KMS-11 (cell line): Measurements from ENCODE around the gene RPS18.

Experiments used
- H2AFZ ChIP-seq: fragments of 200-600 bp; sonication (generic); 2 replicates; pipeline ENCODE4 v1.6.1; 2016; ENCODE audit warnings: antibody characterized with exemption, mixed run types, low read depth
- H3K27ac ChIP-seq: fragments of 200-600 bp; sonication (generic); 2 replicates; pipeline ENCODE4 v1.6.1; 2016; ENCODE audit warnings: mild to moderate bottlenecking, mixed run types
- H3K27me3 ChIP-seq: fragments of 200-600 bp; sonication (generic); 2 replicates; pipeline ENCODE4 v1.6.1; 2017; ENCODE audit warnings: mild to moderate bottlenecking, low read depth, mixed run types, moderate library complexity; ENCODE audit not compliant: insufficient read depth
- H3K36me3 ChIP-seq: fragments of 200-600 bp; sonication (generic); 2 replicates; pipeline ENCODE4 v1.6.1; 2017; ENCODE audit warnings: mild to moderate bottlenecking, mixed run types; ENCODE audit not compliant: insufficient read depth
- H3K4me1 ChIP-seq: fragments of 200-600 bp; sonication (generic); 2 replicates; pipeline ENCODE4 v1.6.1; 2016; ENCODE audit warnings: mild to moderate bottlenecking, low read depth, mixed run types; ENCODE audit not compliant: poor library complexity, severe bottlenecking
- H3K4me2 ChIP-seq: fragments of 200-600 bp; sonication (generic); 2 replicates; pipeline ENCODE4 v1.7.0; 2016; ENCODE audit warnings: mild to moderate bottlenecking, mixed run types
- H3K4me3 ChIP-seq: fragments of 200-600 bp; sonication (generic); IDR thresholded peaks from 2 replicates; pipeline ENCODE4 v1.6.1; 2017; ENCODE audit warnings: low read depth, low read length, mixed read lengths; ENCODE audit not compliant: insufficient read depth
- H3K79me2 ChIP-seq: fragments of 200-600 bp; sonication (generic); 2 replicates; pipeline ENCODE4 v1.6.1; 2016; ENCODE audit warnings: low read depth, mixed run types; ENCODE audit not compliant: insufficient read depth
- H3K9ac ChIP-seq: fragments of 200-600 bp; sonication (generic); 2 replicates; pipeline ENCODE4 v1.6.1; 2016; ENCODE audit warnings: mild to moderate bottlenecking, mixed run types
- H4K20me1 ChIP-seq: fragments of 200-600 bp; sonication (generic); 2 replicates; pipeline ENCODE4 v1.6.1; 2016; ENCODE audit warnings: mild to moderate bottlenecking, mixed run types; ENCODE audit not compliant: insufficient read depth
- TF ChIP-seq, protein P1 (sequence below): fragments of 200-600 bp; sonication (generic); conservative IDR thresholded peaks from 2 replicates; pipeline ENCODE4 v1.6.1; 2017; ENCODE audit warnings: low read depth, mild to moderate bottlenecking, antibody characterized with exemption, low read length, moderate library complexity, mixed read lengths

RPS18 gene

DNA sequence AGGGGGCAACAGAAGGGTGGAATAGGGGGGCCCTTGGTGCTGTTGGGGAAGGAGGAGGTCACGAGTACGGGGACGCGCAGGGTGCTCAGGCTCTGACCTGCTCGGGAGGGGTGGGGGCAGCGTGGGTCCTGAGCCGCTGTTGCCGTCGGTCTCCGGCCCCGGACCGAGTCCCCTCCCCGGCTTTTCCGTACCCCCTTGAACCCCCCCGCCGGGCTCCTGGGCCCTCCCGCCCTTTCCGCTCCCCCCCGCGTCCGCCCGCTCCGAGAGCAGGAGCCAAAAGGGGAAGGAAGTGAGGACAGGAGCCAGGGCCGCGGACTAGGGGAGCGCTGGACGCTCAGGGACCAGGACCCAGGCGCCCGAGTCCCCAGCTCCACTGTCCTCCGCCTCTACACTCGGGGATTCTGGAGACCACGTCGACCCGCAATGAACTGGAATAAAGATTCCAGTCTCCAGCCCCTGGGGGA is 26.9 kb downstream of the RPS18 start, which contains the start of gene RGL2:
Gene RGL2 (minus strand): TSS at position 170 of the 464 bp plus-strand sequence. CDS start 332 bp downstream, outside the sequence.
- Histone ChIP-seq H4K20me1 (no peaks in the 10 kb centered on the region), H3K36me3 (no peaks in the 10 kb centered on the region), H2AFZ (peak within 1 kb of the TSS; percentile 20; the same call in 1 of the 2 replicates), H3K27me3 (no peaks in the 10 kb centered on the region), H3K79me2 (no peaks in the 10 kb centered on the region), H3K4me2 (peak within 1 kb of the TSS; percentile 93), H3K9ac (peak within 1 kb of the TSS; percentile 50), H3K27ac (peak within 1 kb of the TSS; percentile 78), H3K4me3 (no peak within 1 kb of the TSS), H3K4me1 (peaks cover 13% of the 10 kb centered on the region)
- TF ChIP-seq, protein P1, sequence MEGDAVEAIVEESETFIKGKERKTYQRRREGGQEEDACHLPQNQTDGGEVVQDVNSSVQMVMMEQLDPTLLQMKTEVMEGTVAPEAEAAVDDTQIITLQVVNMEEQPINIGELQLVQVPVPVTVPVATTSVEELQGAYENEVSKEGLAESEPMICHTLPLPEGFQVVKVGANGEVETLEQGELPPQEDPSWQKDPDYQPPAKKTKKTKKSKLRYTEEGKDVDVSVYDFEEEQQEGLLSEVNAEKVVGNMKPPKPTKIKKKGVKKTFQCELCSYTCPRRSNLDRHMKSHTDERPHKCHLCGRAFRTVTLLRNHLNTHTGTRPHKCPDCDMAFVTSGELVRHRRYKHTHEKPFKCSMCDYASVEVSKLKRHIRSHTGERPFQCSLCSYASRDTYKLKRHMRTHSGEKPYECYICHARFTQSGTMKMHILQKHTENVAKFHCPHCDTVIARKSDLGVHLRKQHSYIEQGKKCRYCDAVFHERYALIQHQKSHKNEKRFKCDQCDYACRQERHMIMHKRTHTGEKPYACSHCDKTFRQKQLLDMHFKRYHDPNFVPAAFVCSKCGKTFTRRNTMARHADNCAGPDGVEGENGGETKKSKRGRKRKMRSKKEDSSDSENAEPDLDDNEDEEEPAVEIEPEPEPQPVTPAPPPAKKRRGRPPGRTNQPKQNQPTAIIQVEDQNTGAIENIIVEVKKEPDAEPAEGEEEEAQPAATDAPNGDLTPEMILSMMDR, result no peak

DNA sequence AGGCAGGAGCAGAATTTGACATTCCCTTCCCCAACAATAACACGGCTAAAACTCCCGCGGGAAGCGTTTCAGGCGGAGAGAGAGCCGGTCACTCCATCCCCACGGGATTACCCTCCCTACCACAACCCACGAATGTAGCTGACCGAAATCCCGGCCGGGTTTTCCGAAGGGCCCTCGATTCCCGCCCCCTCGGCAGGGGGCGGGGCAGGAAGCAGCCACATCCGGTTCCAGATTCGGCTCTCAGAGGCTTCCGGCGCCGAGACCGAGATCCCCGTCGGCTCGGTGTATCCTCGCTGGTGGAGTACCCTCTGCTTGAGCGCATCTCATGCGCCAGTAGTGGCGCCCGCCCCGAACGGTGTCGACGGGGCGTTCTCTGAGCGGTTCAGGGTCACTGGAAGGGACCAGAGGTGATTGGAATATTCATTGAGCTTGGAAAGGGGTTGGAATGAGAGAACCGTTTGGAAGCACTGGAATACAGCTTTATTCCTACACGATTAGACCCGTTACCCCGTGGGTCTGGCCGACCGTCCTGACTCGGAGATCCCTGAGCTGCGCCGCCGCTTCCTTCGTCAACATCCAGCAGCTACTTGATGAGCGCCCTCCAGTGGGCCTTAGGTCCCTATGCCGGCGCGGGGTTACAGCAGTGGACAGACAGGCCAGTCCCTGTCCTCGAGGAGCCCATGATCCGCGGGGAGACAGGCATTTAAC is 27.5 kb downstream of the RPS18 start:
- H3K4me2 ChIP-seq, result peak overlapping the region; percentile 93
- no peak overlapping the region for H3K4me3 ChIP-seq
- TF ChIP-seq, protein P1, result peak; percentile 70
- H3K9ac ChIP-seq, result peak overlapping the region; percentile 50
- no peaks in the 10 kb centered on the region for H4K20me1 ChIP-seq
- no peaks in the 10 kb centered on the region for H3K27me3 ChIP-seq
- H3K27ac ChIP-seq, result peak overlapping the region; percentile 78
- peak overlapping the region; percentile 20; the same call in 1 of the 2 replicates for H2AFZ ChIP-seq
- peaks cover 13% of the 10 kb centered on the region for H3K4me1 ChIP-seq
- no peaks in the 10 kb centered on the region for H3K79me2 ChIP-seq
- H3K36me3 ChIP-seq, result no peaks in the 10 kb centered on the region

GRCh38 chr6:33301877-33302276 is 30.0 kb downstream of the RPS18 start:
- Histone ChIP-seq H3K36me3 (no peaks in the 10 kb centered on the region), H3K9ac (no peak overlapping the region), H3K4me1 (peaks cover 13% of the 10 kb centered on the region), H3K79me2 (no peaks in the 10 kb centered on the region), H3K27me3 (no peaks in the 10 kb centered on the region), H4K20me1 (no peaks in the 10 kb centered on the region), H3K27ac (no peak overlapping the region), H3K4me3 (no peak overlapping the region), H3K4me2 (no peak overlapping the region), H2AFZ (no peak overlapping the region)
- TF ChIP-seq, protein P1, result no peak

DNA sequence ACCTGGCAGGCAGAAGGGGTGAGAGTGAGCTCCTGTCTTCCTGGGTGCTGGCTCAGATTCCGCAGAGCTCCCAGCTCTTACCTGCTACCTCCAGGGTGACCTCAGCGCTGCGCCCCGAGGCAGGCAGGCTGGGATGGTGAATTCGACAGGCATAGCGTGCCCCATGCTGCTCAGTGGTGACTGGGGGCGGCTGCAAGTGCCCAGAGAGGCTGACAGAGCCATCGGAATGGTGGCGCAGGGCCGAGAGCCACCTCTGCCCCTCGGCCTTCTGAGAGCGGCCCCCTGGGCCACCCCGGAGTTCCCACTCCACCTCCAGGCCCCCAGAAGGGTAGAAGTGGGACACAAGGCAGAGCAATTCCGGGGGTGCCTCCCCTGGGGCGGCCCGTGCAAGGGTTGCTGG is 32.3 kb downstream of the RPS18 start:
- Histone ChIP-seq H3K4me1 (peaks cover 7% of the 10 kb centered on the region), H3K4me2 (no peak overlapping the region), H3K36me3 (no peaks in the 10 kb centered on the region), H3K9ac (no peak overlapping the region), H3K27ac (no peak overlapping the region), H4K20me1 (no peaks in the 10 kb centered on the region), H3K4me3 (no peak overlapping the region), H2AFZ (no peak overlapping the region), H3K79me2 (peaks cover 8% of the 10 kb centered on the region; the same call in 1 of the 2 replicates), H3K27me3 (no peaks in the 10 kb centered on the region)
- TF ChIP-seq, protein P1, result no peak
